Ishikawa (cell line): ENCODE data around the gene NIPAL4.

Experiments
- CEBPB ChIP-seq: IDR thresholded peaks from 2 replicates; pipeline ENCODE4 v1.6.1; 2012
- CREB1 ChIP-seq: IDR thresholded peaks from 2 replicates; pipeline ENCODE4 v1.6.1; 2012; ENCODE audit warnings: low read depth
- EGR1 ChIP-seq: IDR thresholded peaks from 2 replicates; pipeline ENCODE4 v1.6.1; 2012
- EP300 ChIP-seq: IDR thresholded peaks from 2 replicates; pipeline ENCODE4 v1.6.1; 2012; ENCODE audit warnings: borderline replicate concordance
- FOXM1 ChIP-seq: IDR thresholded peaks from 2 replicates; pipeline ENCODE4 v1.6.1; 2012; ENCODE audit warnings: low read depth, borderline replicate concordance
- NFIC ChIP-seq: IDR thresholded peaks from 2 replicates; pipeline ENCODE4 v1.6.1; 2012
- RAD21 ChIP-seq: IDR thresholded peaks from 2 replicates; pipeline ENCODE4 v1.6.1; 2012; ENCODE audit warnings: low read depth
- TAF1 ChIP-seq: IDR thresholded peaks from 2 replicates; pipeline ENCODE4 v1.6.1; 2012; ENCODE audit warnings: low read depth, mild to moderate bottlenecking
- TCF12 ChIP-seq: IDR thresholded peaks from 2 replicates; pipeline ENCODE4 v1.6.1; 2012; ENCODE audit warnings: low read depth
- TEAD4 ChIP-seq: IDR thresholded peaks from 2 replicates; pipeline ENCODE4 v1.6.1; 2012
- USF1 ChIP-seq: IDR thresholded peaks from 2 replicates; pipeline ENCODE4 v1.6.1; 2012
- YY1 ChIP-seq: IDR thresholded peaks from 2 replicates; pipeline ENCODE4 v1.6.1; 2012; ENCODE audit warnings: low read depth
- ZBTB7A ChIP-seq: IDR thresholded peaks from 2 replicates; pipeline ENCODE4 v1.6.1; 2012; ENCODE audit warnings: low read depth
- TF ChIP-seq, protein P1 (sequence below): IDR thresholded peaks from 2 replicates; pipeline ENCODE4 v1.6.1; 2012
- TF ChIP-seq, protein P2 (sequence below): IDR thresholded peaks from 2 replicates; pipeline ENCODE4 v1.6.1; 2012; ENCODE audit warnings: low read depth, mild to moderate bottlenecking

NIPAL4 gene

GRCh38 chr5:157502143-157502647 lies 42.2 kb downstream of the NIPAL4 start:
- no peak for TF ChIP-seq EGR1
- no peak for TF ChIP-seq TCF12
- TF ChIP-seq FOXM1: no peak
- no peak for TF ChIP-seq TEAD4
- TF ChIP-seq EP300: no peak
- TF ChIP-seq, protein P1, sequence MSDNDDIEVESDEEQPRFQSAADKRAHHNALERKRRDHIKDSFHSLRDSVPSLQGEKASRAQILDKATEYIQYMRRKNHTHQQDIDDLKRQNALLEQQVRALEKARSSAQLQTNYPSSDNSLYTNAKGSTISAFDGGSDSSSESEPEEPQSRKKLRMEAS: no peak
- no peak for TF ChIP-seq TAF1
- no peak for TF ChIP-seq CEBPB
- TF ChIP-seq RAD21: no peak
- no peak for TF ChIP-seq CREB1
- TF ChIP-seq, protein P2, sequence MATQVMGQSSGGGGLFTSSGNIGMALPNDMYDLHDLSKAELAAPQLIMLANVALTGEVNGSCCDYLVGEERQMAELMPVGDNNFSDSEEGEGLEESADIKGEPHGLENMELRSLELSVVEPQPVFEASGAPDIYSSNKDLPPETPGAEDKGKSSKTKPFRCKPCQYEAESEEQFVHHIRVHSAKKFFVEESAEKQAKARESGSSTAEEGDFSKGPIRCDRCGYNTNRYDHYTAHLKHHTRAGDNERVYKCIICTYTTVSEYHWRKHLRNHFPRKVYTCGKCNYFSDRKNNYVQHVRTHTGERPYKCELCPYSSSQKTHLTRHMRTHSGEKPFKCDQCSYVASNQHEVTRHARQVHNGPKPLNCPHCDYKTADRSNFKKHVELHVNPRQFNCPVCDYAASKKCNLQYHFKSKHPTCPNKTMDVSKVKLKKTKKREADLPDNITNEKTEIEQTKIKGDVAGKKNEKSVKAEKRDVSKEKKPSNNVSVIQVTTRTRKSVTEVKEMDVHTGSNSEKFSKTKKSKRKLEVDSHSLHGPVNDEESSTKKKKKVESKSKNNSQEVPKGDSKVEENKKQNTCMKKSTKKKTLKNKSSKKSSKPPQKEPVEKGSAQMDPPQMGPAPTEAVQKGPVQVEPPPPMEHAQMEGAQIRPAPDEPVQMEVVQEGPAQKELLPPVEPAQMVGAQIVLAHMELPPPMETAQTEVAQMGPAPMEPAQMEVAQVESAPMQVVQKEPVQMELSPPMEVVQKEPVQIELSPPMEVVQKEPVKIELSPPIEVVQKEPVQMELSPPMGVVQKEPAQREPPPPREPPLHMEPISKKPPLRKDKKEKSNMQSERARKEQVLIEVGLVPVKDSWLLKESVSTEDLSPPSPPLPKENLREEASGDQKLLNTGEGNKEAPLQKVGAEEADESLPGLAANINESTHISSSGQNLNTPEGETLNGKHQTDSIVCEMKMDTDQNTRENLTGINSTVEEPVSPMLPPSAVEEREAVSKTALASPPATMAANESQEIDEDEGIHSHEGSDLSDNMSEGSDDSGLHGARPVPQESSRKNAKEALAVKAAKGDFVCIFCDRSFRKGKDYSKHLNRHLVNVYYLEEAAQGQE: no peak

DNA sequence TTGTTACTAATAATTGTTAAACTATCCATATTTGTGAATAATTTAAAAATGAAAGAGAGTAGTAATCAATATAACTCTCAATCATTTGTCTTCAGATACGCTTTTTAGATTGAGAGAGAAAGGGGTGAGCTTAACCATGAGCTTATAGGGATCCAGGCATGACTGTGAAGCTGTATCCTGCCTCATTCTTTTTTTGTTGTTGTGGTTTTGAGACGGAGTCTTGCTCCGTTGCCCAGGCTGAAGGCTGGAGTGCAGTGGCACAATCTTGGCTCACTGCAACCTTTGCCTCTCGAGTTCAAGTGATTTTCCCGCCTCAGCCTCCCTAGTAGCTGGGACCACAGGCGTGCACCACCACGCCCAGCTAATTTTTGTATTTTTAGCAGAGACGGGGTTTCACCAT lies 44.0 kb downstream of the NIPAL4 start:
- TF ChIP-seq CEBPB (no peak), TCF12 (no peak), EGR1 (no peak), USF1 (no peak), FOXM1 (no peak), EP300 (no peak), NFIC (no peak), TAF1 (no peak), CREB1 (no peak), TEAD4 (no peak), YY1 (no peak), ZBTB7A (no peak), RAD21 (no peak)
- TF ChIP-seq, protein P1: no peak
- TF ChIP-seq, protein P2: no peak

- TF ChIP-seq TAF1 (no peak), FOXM1 (no peak), USF1 (no peak), RAD21 (no peak), TEAD4 (no peak), CREB1 (no peak), YY1 (no peak), EP300 (no peak), EGR1 (no peak), TCF12 (no peak), CEBPB (no peak), NFIC (no peak), ZBTB7A (no peak)
- TF ChIP-seq, protein P2: no peak
- TF ChIP-seq, protein P1: no peak
Observed at GRCh38 chr5:157505496-157505895, 45.5 kb downstream of the NIPAL4 start.

GRCh38 chr5:157506066-157506590 lies 46.1 kb downstream of the NIPAL4 start:
- no peak for TF ChIP-seq TAF1
- TF ChIP-seq ZBTB7A: no peak
- TF ChIP-seq TCF12: no peak
- TF ChIP-seq NFIC: no peak
- TF ChIP-seq, protein P1: no peak
- TF ChIP-seq, protein P2: no peak
- no peak for TF ChIP-seq RAD21
- TF ChIP-seq CEBPB: no peak
- TF ChIP-seq CREB1: no peak
- no peak for TF ChIP-seq EGR1
- TF ChIP-seq FOXM1: no peak
- TF ChIP-seq EP300: no peak
- no peak for TF ChIP-seq TEAD4
- no peak for TF ChIP-seq YY1
- no peak for TF ChIP-seq USF1
